GM13977 (cell line): Measurements from ENCODE around the gene FAM221B.

Source experiments
- DNase-seq: peaks from one replicate; pipeline ENCODE4 v3.0.0; 2012; ENCODE audit warnings: low spot score
- CTCF ChIP-seq: IDR thresholded peaks from 2 replicates; pipeline ENCODE4 v1.5.1; 2012; ENCODE audit warnings: mild to moderate bottlenecking, control low read depth; ENCODE audit not compliant: insufficient read depth; ENCODE audit errors: extremely low read depth, missing control alignments
- in situ Hi-C: fragments of 300-500 bp; cut with MboI; formaldehyde crosslinking; loops from one replicate; pipeline ENCODE4 v1.12.0; 2022; ENCODE audit warnings: low sequenced_read_pairs, low pct_unique_long_range_greater_than_20kb, mixed read lengths, inconsistent platforms; ENCODE audit not compliant: unreplicated experiment

FAM221B gene

GRCh38 chr9:35795695-35796094 is 32.8 kb downstream of the FAM221B start:
- in situ Hi-C loops: no loop called here
- TF ChIP-seq CTCF: no peak
- DNase-seq: no peak

- no peak for DNase-seq
- in situ Hi-C loops: no loop called here
- TF ChIP-seq CTCF: no peak
These were observed 35.1 kb downstream of the FAM221B start for GRCh38 chr9:35793461-35793860.

- TF ChIP-seq CTCF: no peak
- no peak for DNase-seq
- in situ Hi-C loops: no loop called here
These were observed 35.7 kb downstream of the FAM221B start for GRCh38 chr9:35792826-35793225.

- in situ Hi-C loops: no loop called here
- no peak for DNase-seq
- no peak for TF ChIP-seq CTCF
These were observed 36.3 kb downstream of the FAM221B start for GRCh38 chr9:35792024-35792813.

GRCh38 chr9:35791297-35791921 is 37.1 kb downstream of the FAM221B start, which contains the start of gene NPR2:
Gene NPR2, plus strand, starts transcription at chr9:35791591. Its CDS starts 818 bp downstream, at chr9:35792409.
- in situ Hi-C loops: no loop called here
- TF ChIP-seq CTCF: no peak
- no peak for DNase-seq

GRCh38 chr9:35790385-35791296 is 37.9 kb downstream of the FAM221B start:
- in situ Hi-C loops: no loop called here
- peak; percentile 88 for DNase-seq

More at GRCh38 chr9:35790385-35791296, 37.9 kb downstream of the FAM221B start:
- peak; percentile 80 for TF ChIP-seq CTCF
